CD4-positive, alpha-beta T cell treated with Interleukin-17A for 1 hour (primary cell): ENCODE results near the gene SPATA17.

Source experiments
- DNase-seq: peaks from one replicate; pipeline ENCODE4 v3.0.0-alpha.2; 2020

SPATA17 gene

DNA sequence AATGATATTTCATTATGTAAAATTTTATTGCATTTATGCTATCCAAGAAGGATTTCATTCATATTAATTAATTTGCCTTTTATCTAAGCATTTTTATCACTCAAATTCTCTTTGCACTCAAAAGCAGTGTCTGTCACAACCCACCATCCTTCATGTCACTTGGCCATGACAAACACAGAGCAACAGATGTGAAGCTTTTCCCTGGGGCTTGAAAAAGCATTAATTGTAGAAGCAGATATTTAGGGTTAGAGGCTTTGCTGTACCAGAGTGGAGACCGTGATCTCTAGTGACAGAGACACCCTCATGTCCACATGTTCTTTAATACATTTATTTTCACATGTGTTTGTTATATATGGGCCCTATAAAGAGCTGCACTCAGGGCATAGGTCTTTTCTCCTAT lies 230.5 kb downstream of the SPATA17 start:
- no peak for DNase-seq

DNA sequence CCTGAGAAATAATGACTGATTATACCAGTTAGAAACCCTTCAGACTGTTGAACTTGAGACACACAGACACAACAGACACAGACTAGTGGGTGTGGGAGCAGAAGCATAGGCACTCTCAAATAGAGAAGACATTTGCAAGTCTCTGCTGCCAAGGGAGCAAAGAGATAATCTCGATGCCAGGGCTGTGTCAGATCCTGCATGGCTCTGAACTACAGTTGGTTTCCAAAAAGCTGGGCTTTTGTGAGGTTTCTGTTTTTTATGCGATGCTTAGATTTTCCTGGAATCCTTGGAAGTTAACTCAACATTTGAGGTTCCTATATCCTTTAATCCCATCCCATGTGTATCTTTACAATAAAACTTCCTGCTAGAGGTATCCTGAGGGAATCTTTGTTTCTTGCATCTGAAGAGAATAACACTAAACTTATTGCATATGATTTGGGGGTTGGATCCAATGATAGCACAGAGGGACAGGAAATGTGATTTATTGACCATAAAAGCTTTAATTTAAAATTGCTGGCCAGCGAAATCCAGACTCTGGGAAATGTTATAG lies 236.4 kb downstream of the SPATA17 start:
- no peak for DNase-seq

DNA sequence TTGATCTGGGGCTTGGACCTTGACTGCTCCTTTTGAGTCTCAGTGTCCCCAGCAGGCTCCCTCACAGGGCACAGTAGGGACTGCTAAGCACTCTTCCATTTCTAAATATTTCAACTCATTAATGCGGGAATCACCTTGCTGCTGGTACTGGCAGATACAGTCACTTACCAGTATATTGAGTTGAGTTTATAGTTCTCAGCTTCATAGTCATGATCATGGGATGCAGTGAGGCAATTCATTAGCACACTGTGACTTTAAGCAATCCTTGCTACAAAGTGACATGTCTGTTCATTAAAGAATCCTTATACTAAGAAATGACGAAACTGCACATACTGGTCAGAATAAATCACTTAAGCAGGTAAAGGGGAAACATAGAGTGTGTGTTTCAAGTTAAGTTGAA lies 240.8 kb downstream of the SPATA17 start:
- no peak for DNase-seq

DNA sequence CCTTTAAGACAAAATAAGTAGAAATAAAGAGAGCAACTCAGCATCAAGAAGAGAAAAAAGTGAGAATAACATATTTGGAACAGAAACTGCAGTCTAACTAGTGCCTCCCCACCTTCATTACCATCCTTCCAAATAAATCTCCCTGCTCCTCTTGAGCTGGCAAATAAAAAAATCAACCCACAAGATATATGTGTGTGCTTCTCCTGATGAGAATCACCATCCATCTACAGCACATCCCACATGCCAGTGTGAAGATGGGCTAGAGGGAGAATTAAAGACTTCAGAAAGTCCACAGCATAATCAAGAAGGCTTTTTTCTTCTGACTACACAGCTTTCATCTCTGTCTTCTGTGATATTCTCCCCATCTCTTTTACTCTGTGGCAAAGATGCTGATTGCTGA lies 244.1 kb downstream of the SPATA17 start:
- DNase-seq = no peak

DNA sequence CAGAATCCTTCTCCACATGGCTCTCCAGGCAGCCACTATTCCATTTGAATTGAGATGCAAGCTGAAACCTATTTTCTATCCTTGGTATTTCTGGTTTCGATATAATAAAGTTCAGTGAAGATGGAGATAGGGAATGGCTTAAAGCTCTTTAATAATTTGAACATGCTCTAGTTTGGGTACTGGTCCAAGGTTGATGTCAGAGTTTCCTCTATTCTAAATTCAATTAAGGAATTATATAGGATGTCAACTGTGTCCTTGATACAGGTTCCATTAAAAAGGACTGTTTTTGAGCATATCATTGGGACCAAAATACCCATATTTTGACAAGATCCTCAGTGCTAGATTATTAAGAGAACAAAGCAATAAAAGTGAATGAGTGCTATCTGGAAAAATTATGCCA lies 245.3 kb downstream of the SPATA17 start:
- no peak for DNase-seq

DNA sequence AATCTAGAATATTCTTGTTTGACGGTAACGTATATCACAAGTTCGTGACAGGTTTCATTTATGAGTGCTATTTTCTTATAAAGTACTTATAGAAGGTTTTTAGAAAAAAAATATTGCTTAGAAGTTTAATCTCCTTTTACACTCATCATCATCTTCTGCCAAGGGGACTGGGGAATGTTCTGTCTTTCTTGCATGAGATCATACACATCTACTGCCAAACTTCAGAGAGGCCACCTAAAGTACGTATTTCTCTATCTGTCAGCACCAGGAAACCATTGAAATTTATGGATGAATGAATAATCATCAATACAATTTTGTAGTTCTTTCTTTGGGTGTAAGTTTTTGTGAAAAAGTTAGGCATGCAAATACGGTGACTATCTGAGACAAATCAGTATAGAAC lies 245.8 kb downstream of the SPATA17 start:
- DNase-seq = no peak

DNA sequence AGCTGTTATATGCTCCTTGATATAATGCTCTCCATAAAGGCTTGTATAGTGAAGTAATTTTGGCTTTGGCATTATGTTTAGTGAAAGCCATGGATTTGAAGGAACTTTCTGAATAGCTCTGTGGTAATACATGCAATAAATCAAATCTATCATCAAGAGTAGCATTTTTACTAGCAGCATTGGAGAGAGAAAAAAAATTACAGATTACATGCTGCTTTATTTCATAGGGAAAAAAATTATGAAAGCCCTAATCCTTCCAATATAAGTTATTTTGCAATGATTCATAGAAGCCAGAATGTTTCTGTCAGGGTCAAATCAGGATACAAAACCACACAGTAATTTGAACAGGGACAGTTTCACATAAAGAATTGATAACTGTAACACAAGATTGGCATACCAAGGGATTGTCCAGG lies 250.0 kb downstream of the SPATA17 start:
- DNase-seq = no peak

DNA sequence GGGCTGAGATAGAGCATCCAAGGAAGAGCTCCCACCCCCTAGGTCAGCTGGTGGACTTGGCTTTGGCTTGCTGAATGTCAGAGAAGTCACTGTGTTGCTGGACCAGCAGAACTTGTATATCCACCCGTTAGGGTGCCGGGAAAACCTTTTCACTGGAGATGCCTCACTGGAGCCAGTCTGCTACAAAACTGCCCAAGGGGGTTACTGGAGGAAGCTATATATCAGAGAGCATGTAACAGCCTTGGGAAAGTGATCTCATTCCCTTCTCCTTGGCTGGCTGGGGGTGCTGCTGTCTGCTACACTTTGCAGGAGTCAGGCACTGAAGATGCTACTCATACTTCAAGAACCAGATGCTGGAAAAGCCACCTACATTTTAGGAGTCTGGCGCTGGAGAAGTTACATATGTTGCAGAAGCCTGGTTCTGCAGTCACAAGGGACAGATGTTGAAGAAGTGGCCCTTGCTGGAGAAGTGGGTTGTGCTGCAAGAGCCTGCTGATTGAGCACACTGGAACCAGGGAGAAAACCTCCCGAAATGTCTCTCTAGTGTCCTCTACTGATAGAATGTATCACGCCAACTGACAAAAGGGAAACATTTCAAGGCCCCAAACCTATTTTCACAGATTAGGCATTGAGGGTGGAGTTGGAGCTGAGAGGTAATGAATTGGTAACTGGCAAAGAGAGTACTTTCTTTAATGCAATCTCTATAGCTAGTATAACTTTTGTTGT lies 250.6 kb downstream of the SPATA17 start:
- DNase-seq = no peak

DNA sequence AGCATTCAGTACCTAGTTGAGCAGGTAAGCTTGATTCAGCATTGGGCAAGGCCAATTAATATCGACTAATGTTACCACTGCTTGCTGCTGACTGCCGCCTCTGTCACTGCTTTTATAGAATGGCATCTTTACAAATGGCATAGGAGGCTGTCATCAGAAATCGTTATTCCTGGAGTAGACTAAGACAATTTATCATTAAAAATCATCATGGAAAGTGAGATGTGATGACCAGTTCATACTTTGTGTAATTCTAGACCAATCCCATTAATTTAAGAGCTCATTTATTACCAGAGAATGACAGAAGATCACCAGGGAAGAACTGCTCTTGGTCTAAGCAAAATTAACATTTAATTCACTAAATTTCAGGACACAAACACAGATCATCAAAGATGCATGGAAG lies 254.0 kb downstream of the SPATA17 start:
- DNase-seq = no peak

DNA sequence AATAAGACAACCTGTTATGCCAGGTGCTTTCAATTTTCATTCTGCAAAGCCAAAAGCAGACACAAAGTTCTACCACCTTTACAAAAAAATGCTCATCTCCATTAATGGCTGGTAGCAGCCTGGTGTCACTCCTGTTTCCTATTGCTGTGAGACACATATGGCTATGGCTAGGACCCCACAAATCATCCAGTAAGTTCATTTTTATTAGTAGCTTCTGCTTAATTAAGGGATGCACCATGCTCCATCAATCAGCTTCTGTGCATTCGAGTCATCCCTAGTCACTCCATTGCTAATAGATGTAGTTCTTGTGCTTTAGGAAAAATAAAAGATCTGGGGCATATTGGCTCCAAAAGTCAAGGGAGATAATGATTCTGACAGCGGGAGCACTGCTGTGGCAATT lies 257.2 kb downstream of the SPATA17 start:
- DNase-seq = no peak

DNA sequence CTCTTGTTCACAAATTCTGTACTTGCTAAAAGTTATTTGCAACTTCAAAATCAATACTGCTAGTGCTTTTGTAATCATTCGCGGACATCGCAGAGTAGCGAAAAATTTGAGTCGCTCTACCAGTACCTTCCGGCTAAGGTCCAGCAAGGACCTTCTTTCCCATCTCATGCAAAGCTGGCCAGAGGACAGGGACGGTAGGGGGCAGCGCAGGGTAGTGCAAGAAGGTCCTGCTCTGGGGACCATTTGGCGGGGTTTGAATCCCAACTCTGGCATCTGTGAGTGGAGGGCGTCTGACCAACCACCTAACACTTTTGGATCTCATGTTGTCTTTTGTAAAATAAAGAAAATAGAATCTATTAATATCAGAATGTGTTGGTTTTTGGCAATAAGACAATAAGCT lies 258.3 kb downstream of the SPATA17 start:
- DNase-seq = no peak

DNA sequence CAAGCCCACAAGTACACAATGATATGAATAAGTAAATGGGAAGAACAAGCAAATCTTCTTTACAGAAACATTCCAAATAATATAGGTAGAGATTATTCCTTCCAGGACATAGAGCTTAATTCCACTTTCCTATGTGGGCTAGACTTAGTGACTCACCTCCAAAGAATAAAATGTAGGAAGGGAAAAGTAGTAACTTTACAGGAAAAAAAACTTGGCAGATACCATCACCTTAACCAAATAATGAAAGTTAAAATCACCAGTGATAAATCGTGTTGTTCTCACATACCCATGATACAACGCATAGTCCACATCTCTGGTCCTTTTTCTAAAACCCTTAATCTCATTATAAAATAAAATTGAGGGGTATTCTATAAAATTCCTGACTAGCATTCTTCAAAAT lies 260.8 kb downstream of the SPATA17 start:
- DNase-seq = no peak

DNA sequence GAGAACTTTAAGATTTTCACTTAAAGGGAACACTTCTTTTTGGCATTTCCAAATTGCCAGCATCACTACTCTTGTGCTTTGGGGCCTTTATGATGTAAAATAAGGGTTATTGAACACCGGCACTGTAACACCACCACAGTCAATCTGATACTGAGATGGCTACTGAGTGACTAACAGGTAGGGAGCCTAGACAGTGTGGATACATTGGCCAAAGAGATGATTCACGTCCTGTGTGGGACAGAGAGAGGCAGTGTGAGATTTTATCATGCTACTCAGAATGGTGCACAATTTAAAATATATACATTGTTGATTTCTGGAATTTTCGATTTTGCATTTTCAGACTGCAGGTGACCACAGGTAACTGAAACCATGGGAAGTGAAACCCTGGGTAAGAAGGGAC lies 261.6 kb downstream of the SPATA17 start:
- DNase-seq = no peak

DNA sequence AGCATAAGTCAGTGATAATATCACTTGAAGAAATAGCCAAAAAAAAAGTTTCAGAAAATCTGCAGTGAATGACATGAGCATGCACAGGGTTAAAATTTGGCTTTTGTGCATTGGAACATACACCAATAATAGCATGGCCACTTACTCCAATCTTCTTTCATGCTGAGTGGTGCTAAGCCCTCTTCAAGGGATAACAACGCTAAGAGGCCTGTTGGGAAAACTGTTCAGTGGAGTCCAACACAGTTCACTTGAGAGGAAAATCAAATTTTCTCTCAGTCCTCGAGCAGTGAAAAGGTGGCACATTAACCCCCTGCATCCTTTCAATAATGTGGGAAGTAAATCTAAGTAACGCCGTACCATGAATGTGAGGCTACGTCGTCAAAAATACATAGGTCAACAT lies 264.7 kb downstream of the SPATA17 start:
- no peak for DNase-seq

DNA sequence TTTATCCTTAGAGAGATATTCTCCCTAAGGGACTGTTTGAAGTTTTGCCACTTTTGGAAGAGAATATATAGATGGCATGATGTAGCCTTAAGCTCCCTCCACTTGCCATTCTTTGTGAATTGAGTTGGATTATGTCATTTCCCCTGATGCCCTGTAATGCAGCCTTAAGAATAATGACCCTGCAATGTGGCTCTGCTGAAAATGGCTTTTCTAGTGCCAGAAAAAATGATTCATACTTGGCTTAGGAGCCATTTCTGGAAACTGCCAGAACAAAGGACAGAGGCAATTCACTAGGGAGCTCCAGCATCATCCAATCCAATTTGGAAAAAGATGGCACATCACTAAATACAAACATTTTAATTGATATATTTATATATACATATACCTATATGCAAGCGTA lies 265.3 kb downstream of the SPATA17 start:
- DNase-seq = no peak

DNA sequence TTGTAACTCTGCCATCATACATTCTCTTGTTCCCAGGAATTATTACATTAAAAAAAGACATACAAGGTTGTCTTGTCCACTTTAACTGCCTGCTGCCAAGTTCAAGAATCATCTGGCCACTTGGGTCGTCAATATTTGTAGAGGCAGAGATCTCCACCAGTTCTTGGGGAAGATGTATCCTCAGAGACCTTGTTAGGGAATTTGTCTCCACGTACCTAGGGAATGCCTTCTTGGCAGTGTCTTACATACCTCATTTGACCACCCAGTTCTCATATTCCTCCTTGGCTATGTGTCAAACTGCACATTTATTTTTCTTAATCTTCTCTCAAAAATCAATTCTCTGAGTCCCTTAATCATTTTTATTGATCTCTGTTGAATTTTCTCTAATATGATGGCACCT lies 266.0 kb downstream of the SPATA17 start:
- no peak for DNase-seq

DNA sequence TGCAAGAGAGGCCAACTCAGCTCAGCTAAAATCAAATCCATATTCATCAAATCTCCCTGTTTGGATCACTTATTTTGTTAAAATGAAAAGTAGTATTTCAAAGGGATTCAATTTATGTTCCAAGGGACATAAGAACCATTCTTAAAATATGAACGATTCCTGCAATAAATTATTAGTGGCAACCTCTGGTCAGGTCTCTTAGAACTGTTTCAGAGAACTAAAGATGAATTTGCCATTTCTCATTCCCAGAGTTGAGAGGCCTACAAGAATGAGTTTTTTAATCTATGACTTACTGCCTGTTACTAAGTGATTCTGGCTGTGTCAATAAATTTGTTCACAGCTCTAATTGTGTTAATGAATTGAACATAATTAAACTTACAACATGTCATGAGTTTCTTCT lies 268.5 kb downstream of the SPATA17 start:
- DNase-seq = no peak

DNA sequence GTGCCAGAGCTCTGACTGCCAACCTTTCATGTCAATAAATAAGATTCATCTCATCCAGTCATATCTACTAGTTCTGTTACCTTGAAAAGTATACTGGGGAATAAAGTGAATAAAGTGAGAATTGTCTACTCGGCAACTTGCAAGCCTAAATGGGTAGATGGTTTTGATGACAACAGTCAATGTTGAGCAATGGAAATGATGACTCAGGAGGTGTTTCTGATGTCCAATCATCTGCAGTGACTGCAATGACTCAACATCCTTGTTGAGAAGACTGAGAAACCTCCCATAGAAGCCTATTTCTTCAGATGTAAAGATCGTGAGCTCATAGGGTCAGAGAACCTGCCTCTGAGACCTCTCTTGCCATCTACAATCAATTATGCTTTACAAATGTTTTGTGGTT lies 276.4 kb downstream of the SPATA17 start:
- DNase-seq = no peak

DNA sequence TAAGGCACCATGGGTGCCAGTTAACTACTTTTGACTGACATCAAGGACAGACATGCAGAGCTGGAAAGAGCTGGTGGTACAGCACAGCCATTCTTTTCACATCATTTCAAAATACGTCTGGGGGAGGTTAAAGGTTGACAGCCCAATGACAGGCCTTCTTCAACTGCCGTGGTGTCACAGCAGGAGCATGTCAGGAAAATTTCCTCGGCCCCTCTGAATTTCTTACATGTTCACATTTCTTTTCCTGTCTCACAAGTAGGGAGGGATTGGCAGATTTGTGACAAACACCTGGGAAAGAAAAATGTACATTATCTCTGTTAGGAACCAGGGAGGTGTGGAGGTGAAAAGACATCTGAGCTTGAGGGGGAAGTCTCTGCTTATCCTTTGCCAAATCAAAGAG lies 279.1 kb downstream of the SPATA17 start:
- DNase-seq = no peak

DNA sequence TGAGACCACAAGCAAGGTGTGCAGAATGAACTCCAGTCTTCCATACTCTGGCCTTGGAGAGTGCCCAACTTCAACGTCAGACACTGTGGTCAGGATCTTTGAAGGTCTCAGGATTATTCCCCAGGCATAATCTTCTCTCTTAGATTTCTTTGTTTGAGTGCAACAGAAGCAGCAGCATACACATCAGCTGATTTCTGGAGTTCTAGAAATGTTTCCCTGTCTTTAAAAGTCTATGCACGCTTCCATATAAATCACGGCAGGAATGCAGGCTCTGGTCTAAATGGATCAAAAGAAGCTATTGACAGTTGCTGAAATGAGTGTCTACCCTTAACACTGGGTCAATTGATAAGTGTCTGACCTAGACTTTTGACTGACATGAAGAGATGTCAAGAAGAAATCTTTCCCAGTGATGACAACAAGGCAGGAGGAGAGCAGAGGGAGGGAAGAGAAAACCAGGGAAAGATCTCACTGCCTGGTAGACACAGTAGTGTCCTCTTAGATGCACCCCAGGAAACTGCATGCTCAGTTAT lies 279.7 kb downstream of the SPATA17 start:
- no peak for DNase-seq

DNA sequence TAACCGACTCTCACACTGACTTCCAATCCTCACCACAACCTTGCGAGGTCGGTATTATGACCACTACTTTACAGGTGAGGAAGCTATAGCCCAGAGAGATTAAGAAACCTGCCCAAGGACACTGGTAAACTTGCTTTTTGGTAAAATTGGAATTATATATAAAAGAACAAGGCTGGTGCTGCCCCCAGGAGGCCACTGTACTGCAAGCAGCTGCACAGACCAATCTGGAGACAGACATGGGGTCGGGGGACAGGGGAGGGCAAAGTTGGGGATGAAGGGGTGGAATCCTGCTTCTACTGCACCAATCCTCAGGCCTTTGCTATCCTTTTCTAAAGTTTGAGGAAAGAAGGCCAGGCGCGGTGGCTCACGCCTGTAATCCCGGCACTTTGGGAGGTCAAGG lies 280.8 kb downstream of the SPATA17 start:
- no peak for DNase-seq

DNA sequence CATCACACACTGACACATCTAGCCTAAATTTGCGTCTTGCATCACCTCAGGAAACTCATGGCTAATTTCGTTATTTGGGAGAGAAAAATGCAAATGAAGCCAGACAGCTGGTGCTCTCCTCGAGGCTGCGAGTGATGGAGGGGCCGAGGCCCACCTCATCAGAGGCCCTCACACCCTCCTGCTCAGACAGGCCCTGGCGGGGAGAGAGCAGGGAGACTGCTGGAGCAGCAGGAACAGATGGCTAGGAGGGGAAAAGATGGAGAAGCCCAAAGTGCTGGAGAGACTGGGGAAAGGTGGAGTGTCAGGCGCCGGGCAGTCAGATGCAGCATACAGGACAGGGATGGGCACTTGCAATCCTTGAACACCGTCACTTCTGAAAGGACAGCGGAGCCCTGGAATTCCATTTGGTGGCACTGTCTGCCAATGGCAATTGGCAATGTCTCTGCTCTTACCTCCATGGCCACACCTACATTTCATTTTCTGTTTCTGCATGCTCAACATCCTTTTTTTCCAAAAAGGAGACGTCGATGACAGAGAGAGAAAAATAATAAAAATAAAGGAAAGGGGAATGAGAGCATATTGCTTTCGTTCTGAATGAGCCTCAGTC lies 286.2 kb downstream of the SPATA17 start:
- no peak for DNase-seq

DNA sequence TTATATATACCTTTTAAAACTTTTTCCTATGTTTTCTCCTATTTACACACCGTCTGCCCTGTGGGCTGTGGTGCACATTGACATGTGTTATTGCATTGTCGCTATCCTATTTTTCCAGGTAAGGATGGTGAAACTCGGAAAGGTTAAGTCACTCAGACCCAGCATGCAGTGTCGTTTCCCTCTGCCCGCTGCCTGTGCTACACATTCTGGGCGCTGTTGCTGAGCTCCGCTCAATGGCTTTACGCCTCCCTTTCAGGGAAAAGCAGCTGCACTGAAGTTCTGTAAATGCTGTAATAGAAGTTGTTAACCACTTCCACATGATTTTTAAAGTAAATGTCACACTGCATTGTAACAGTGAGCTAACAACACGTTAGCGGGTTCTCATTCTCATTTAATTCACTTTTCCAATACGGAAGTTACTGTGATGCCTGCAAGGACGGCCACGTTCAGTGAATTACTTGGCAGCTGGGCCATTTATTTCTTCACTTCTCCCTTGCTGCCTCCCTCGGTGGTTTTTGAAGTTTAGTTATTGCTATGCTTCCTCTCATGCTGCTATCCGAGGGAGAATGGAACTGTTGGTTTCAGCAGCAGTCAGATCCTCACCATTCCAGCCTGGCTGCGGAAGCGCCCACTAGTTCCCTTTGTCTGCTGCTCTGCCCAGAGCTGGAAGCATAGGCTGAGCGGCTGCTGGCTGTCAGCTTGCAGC lies 288.7 kb downstream of the SPATA17 start:
- DNase-seq = no peak
